HCT116 (cell line): ENCODE measurements around the gene EPSTI1. TPM values are rescaled to one million over a fixed set of nuclear protein-coding genes. Genes with fewer than 3 reads are reported as not detected.

Experiments used
- ATAC-seq: fragments of 200-7000 bp; cut with Tn5 transposase; 2 replicates; pipeline ENCODE4 v1.9.1; 2020; ENCODE audit warnings: mild to moderate bottlenecking, moderate library complexity
- BruUV-seq: library from RNA; stranded (reverse); fragments of 400-500 nt; replicated peaks from 2 replicates; lab custom pipeline; 2021; lab: Mats Ljungman, UMichigan
- CTCF ChIA-PET: fragments of 300-600 bp; sonication (Branson Sonifier 250); formaldehyde crosslinking; loops from one replicate; lab custom pipeline; 2021; ENCODE audit warnings: antibody characterized with exemption; lab: Charles Lee
- POLR2A ChIA-PET: fragments of 300-600, 350-600 bp; sonication (Branson Sonifier 250); formaldehyde crosslinking; loops from one replicate; lab custom pipeline; 2021; ENCODE audit warnings: antibody characterized with exemption; lab: Charles Lee
- RAD21 ChIA-PET, 2 experiments: fragments of 300-600 bp; sonication (Branson Sonifier 250); formaldehyde crosslinking; loops; one replicate each; lab custom pipeline; 2023; ENCODE audit warnings: low total read pairs in 2 of 2; ENCODE audit not compliant: uncharacterized antibody in 2 of 2, unreplicated experiment in 2 of 2, low non-redundant PET in 1 of 2; lab: Charles Lee
- DNase-seq: peaks from one replicate; pipeline ENCODE4 v3.0.0-alpha.2; 2010; ENCODE audit warnings: low read depth, low spot score
- H2AFZ ChIP-seq: fragments of 200-600 bp; shearing (Covaris generic), sonication (generic); 2 replicates; pipeline ENCODE4 v1.6.1; 2017; ENCODE audit warnings: low read depth, mixed run types, mixed read lengths, antibody characterized with exemption, low read length; ENCODE audit not compliant: poor library complexity, severe bottlenecking
- H3K27ac ChIP-seq: 2 replicates; pipeline ENCODE4 v1.5.1; 2012; ENCODE audit warnings: low read depth, low read length
- H3K27me3 ChIP-seq: fragments of 200-600 bp; sonication (generic); 2 replicates; pipeline ENCODE4 v1.6.1; 2016; ENCODE audit warnings: mixed run types, low read length, mixed read lengths; ENCODE audit not compliant: insufficient read depth
- H3K36me3 ChIP-seq, 2 experiments: fragments of 200-500 bp in 1 of 2; fragments of 200-600 bp in 1 of 2; sonication (Bioruptor generic) in 1 of 2; sonication (generic) in 1 of 2; 2 replicates each; pipeline versions ENCODE4 v1.5.1 to v1.6.1; 2014 to 2016; ENCODE audit warnings: low read length in 2 of 2, inconsistent platforms in 1 of 2, mixed read lengths in 1 of 2, mixed run types in 1 of 2; ENCODE audit not compliant: insufficient read depth in 2 of 2, control insufficient read depth in 1 of 2
- H3K4me1 ChIP-seq, 2 experiments: fragments of 200-600 bp in 1 of 2; sonication (generic) in 1 of 2; 2 replicates each; pipeline versions ENCODE4 v1.5.1 to v1.6.1; 2012 to 2017; ENCODE audit warnings: low read length in 2 of 2, inconsistent platforms in 1 of 2, mild to moderate bottlenecking in 1 of 2, mixed read lengths in 1 of 2, mixed run types in 1 of 2, moderate library complexity in 1 of 2; ENCODE audit not compliant: insufficient read depth in 2 of 2, control insufficient read depth in 1 of 2
- H3K4me2 ChIP-seq: fragments of 200-600 bp; sonication (generic); 2 replicates; pipeline ENCODE4 v1.6.1; 2017; ENCODE audit warnings: mixed run types, low read length, mixed read lengths
- H3K4me3 ChIP-seq, 2 experiments: fragments of 200-600 bp in 1 of 2; sonication (generic) in 1 of 2; replicated peaks in 1 of 2; 2 replicates each; pipeline ENCODE4 v1.5.1; 2011 to 2016; ENCODE audit warnings: low read length in 2 of 2, control low read depth in 1 of 2, low read depth in 1 of 2, mild to moderate bottlenecking in 1 of 2, mixed read lengths in 1 of 2, mixed run types in 1 of 2
- H3K79me2 ChIP-seq: fragments of 200-600 bp; sonication (generic); 2 replicates; pipeline ENCODE4 v1.6.1; 2017; ENCODE audit warnings: mild to moderate bottlenecking, mixed run types, low read length, moderate library complexity, mixed read lengths; ENCODE audit not compliant: insufficient read depth
- H3K9ac ChIP-seq: fragments of 200-600 bp; sonication (generic); 2 replicates; pipeline ENCODE4 v1.6.1; 2016; ENCODE audit warnings: low read length, mixed read lengths
- H3K9me2 ChIP-seq: fragments of 200-600 bp; sonication (generic), shearing (Covaris generic); 2 replicates; pipeline ENCODE4 v1.6.1; 2017; ENCODE audit warnings: mixed run types, mild to moderate bottlenecking, moderate library complexity; ENCODE audit not compliant: insufficient read depth
- H3K9me3 ChIP-seq, 2 experiments: fragments of 200-500 bp in 1 of 2; fragments of 200-600 bp in 1 of 2; sonication (Bioruptor generic) in 1 of 2; sonication (generic) in 1 of 2; 2 replicates each; pipeline ENCODE4 v1.6.1; 2014 to 2017; ENCODE audit warnings: low read length in 2 of 2, mixed read lengths in 2 of 2, inconsistent platforms in 1 of 2, low read depth in 1 of 2, mild to moderate bottlenecking in 1 of 2, mixed run types in 1 of 2, moderate library complexity in 1 of 2; ENCODE audit not compliant: control insufficient read depth in 1 of 2, insufficient read depth in 1 of 2
- H4K20me1 ChIP-seq: fragments of 200-600 bp; sonication (generic), shearing (Covaris generic); 2 replicates; pipeline ENCODE4 v1.6.1; 2017; ENCODE audit warnings: mixed run types, mild to moderate bottlenecking, moderate library complexity; ENCODE audit not compliant: insufficient read depth
- ATF3 ChIP-seq: IDR thresholded peaks from 2 replicates; pipeline ENCODE4 v1.6.1; 2012
- CTCF ChIP-seq, 3 experiments: fragments of 200-600 bp in 1 of 3; sonication (generic) in 1 of 3; IDR thresholded peaks in 2 of 3; conservative IDR thresholded peaks in 1 of 3; 2 replicates each; pipeline ENCODE4 v1.5.1; 2012 to 2017; ENCODE audit warnings: low read depth in 2 of 3, low read length in 2 of 3, antibody characterized with exemption in 1 of 3, borderline replicate concordance in 1 of 3, control low read depth in 1 of 3, mild to moderate bottlenecking in 1 of 3, mixed read lengths in 1 of 3, mixed run types in 1 of 3, moderate library complexity in 1 of 3; ENCODE audit not compliant: insufficient read depth in 1 of 3
- EGR1 ChIP-seq: IDR thresholded peaks from 2 replicates; pipeline ENCODE4 v1.6.1; 2012; ENCODE audit warnings: low read depth
- EZH2 ChIP-seq: fragments of 200-600 bp; sonication (generic); IDR thresholded peaks from 2 replicates; pipeline ENCODE4 v1.6.1; 2017; ENCODE audit warnings: antibody characterized with exemption, mixed run types
- JUND ChIP-seq: IDR thresholded peaks from 2 replicates; pipeline ENCODE4 v1.6.1; 2012
- MAX ChIP-seq: IDR thresholded peaks from 2 replicates; pipeline ENCODE4 v1.6.1; 2012
- POLR2A ChIP-seq: IDR thresholded peaks from 2 replicates; pipeline ENCODE4 v1.7.0; 2011; ENCODE audit warnings: borderline replicate concordance; ENCODE audit not compliant: insufficient read depth, insufficient read length; ENCODE audit errors: extremely low read depth
- POLR2AphosphoS5 ChIP-seq: IDR thresholded peaks from 2 replicates; pipeline ENCODE4 v1.6.1; 2011; ENCODE audit warnings: mild to moderate bottlenecking, low read depth, low read length, moderate library complexity
- REST ChIP-seq: IDR thresholded peaks from 2 replicates; pipeline ENCODE4 v1.6.1; 2012; ENCODE audit warnings: low read depth
- SRF ChIP-seq: IDR thresholded peaks from 2 replicates; pipeline ENCODE4 v1.6.1; 2012; ENCODE audit warnings: low read depth
- TCF7L2 ChIP-seq: IDR thresholded peaks from 2 replicates; pipeline ENCODE4 v1.7.0; 2011; ENCODE audit warnings: borderline replicate concordance, inconsistent platforms; ENCODE audit not compliant: insufficient read depth, insufficient read length; ENCODE audit errors: extremely low read depth
- ZBTB33 ChIP-seq: IDR thresholded peaks from 2 replicates; pipeline ENCODE4 v1.6.1; 2011; ENCODE audit warnings: mild to moderate bottlenecking, low read length, moderate library complexity; ENCODE audit not compliant: insufficient replicate concordance; ENCODE audit errors: extremely low read depth
- intact Hi-C: fragments of 100-400 bp; cut with micrococcal nuclease; formaldehyde crosslinking; loops from 2 replicates; pipeline ENCODE4 v1.10.0; 2022
- total RNA-seq: library from RNA; stranded (reverse); gene quantifications from one replicate; pipeline ENCODE4 v1.2.1, GENCODE V29; 2021; ENCODE audit not compliant: unreplicated experiment

EPSTI1 gene
- total RNA-seq, 1 experiment from 2014 or later: 0.69 TPM

GRCh38 chr13:42876887-42877545 is 115.0 kb downstream of the EPSTI1 start (continued):
- TF ChIP-seq CTCF (IDR thresholded peaks at IDR 0.05 in 2 of 3, conservative IDR thresholded peaks at IDR 0.05 in 1 of 3; ENCODE audit: borderline replicate concordance in 1 of 3, insufficient read depth in 1 of 3, low read depth in 2 of 3, low read length in 2 of 3): no peak
- no peak for TF ChIP-seq TCF7L2
- TF ChIP-seq POLR2A: no peak
- TF ChIP-seq EGR1: no peak

GRCh38 chr13:42876270-42876714 is 115.7 kb downstream of the EPSTI1 start:
- intact Hi-C loops: loop anchor here (5.0 kb wide), 1 partner anchor 596 kb away; no protein-coding TSS in a partner anchor
- BruUV-seq: no TSS peak
- H2AFZ ChIP-seq: no peak overlapping the region
- no peaks in the 10 kb centered on the region for H3K79me2 ChIP-seq
- H3K36me3 ChIP-seq: no peaks in the 10 kb centered on the region
- POLR2A ChIA-PET: no interaction called here
- no peak for ATAC-seq
- RAD21 ChIA-PET: no interaction called here
- CTCF ChIA-PET: no interaction called here
- H3K4me3 ChIP-seq: no peak overlapping the region
- no peaks in the 10 kb centered on the region for H4K20me1 ChIP-seq
- TF ChIP-seq POLR2AphosphoS5: no peak
- TF ChIP-seq EZH2: no peak
- no peak for TF ChIP-seq ATF3
- TF ChIP-seq ZBTB33: no peak
- TF ChIP-seq SRF: no peak
- TF ChIP-seq MAX: no peak
- no peak for TF ChIP-seq JUND
- no peak for TF ChIP-seq CTCF (IDR thresholded peaks at IDR 0.05 in 2 of 3, conservative IDR thresholded peaks at IDR 0.05 in 1 of 3; ENCODE audit: borderline replicate concordance in 1 of 3, insufficient read depth in 1 of 3, low read depth in 2 of 3, low read length in 2 of 3)
- no peak for TF ChIP-seq REST
- TF ChIP-seq, all 23 proteins: peak for 0
- H3K27me3 ChIP-seq: no peaks in the 10 kb centered on the region
- no peaks in the 10 kb centered on the region for H3K9me3 ChIP-seq
- DNase-seq: no peak
- H3K4me2 ChIP-seq: no peak overlapping the region
- no peaks in the 10 kb centered on the region for H3K9me2 ChIP-seq
- no peak overlapping the region for H3K27ac ChIP-seq
- H3K9ac ChIP-seq: no peak overlapping the region
- no peaks in the 10 kb centered on the region for H3K4me1 ChIP-seq
